ENCODE data around the gene GRAP. TPM values are rescaled to one million over a fixed set of nuclear protein-coding genes. Genes with fewer than 3 reads are reported as not detected.

The GRAP gene
- total and polyA plus RNA-seq, 10 of the 15 experiments (the other 5 are each of a cell fraction or from before 2014, with no cell fraction given): 0.58 to 78.3 (median 36.6) TPM

GRCh38 chr17:18978655-18979054 is 68.1 kb downstream of the GRAP start (continued):
- TF ChIP-seq ZBTB11 (CRISPR knock-in tag; IDR thresholded peaks at IDR 0.05) (no peak), ZNF687 (IDR thresholded peaks at IDR 0.05) (no peak), YBX1 (IDR thresholded peaks at IDR 0.05) (no peak)

GRCh38 chr17:18978050-18978449 is 68.7 kb downstream of the GRAP start:
- Histone ChIP-seq H3K4me2 (ENCODE audit: control insufficient read depth, insufficient read depth) (no peak overlapping the region), H2AFZ (ENCODE audit: control insufficient read depth, low read depth, low read length) (no peak overlapping the region), H3K79me2 (ENCODE audit: control insufficient read depth, insufficient read depth, low read length) (no peaks in the 10 kb centered on the region), H3K9ac (ENCODE audit: control insufficient read depth, insufficient read depth, low read length) (no peak overlapping the region), H3K4me1 (ENCODE audit: control insufficient read depth, insufficient read depth, low read length) (no peaks in the 10 kb centered on the region), H3K27me3 (replicated peaks in 1 of 2; ENCODE audit: control insufficient read depth in 2 of 2, insufficient read depth in 2 of 2, low read length in 1 of 2) (no peaks in the 10 kb centered on the region), H3K9me3 (replicated peaks; ENCODE audit: control insufficient read depth, insufficient read depth, low read length) (no peaks in the 10 kb centered on the region), H4K20me1 (ENCODE audit: control insufficient read depth, insufficient read depth) (no peaks in the 10 kb centered on the region), H3K36me3 (ENCODE audit: control insufficient read depth in 2 of 2, insufficient read depth in 2 of 2, low read length in 1 of 2) (peaks cover 0 to 16% of the 10 kb centered on the region in 2 experiments; a peak in 2 of 4 replicates), H3K27ac (ENCODE audit: control insufficient read depth, insufficient read depth) (no peak overlapping the region), H3K4me3 (no peak overlapping the region)
- intact Hi-C loops (cut with micrococcal nuclease; ENCODE audit: unreplicated experiment): no loop called here
- no TSS peak for BruUV-seq (replicated peaks)
- no peak for ATAC-seq
- DNase-seq (ENCODE audit: low read depth, low spot score): no peak
- RAD21 ChIA-PET (ENCODE audit: unreplicated experiment): no interaction called here
- in situ Hi-C loops (cut with MboI): no loop called here
- SMC1A ChIA-PET (ENCODE audit: uncharacterized antibody, unreplicated experiment): no interaction called here
- CTCF ChIA-PET: interaction anchor here (0.8 kb wide), 1 partner anchor 17 kb away, joined by 3 read pairs; no protein-coding TSS in a partner anchor
- 88% methylated on average over 12 of the region's 13 CpGs for WGBS (ENCODE audit: insufficient coverage, insufficient replicate concordance, low lambda C conversion rate, missing lambda C conversion rate)
- FAIRE-seq: no peak
- POLR2A ChIA-PET: no interaction called here
- TF ChIP-seq GABPA (IDR thresholded peaks at IDR 0.05; ENCODE audit: low read depth) (no peak), FOS (IDR thresholded peaks at IDR 0.05; ENCODE audit: borderline replicate concordance, extremely low read depth, insufficient read length) (no peak), MEF2A (IDR thresholded peaks at IDR 0.05; ENCODE audit: insufficient read depth, low read depth, low read length) (no peak), RCOR1 (conservative IDR thresholded peaks at IDR 0.05; ENCODE audit: low read depth, low read length) (no peak), BMI1 (IDR thresholded peaks at IDR 0.05; ENCODE audit: borderline replicate concordance) (no peak), BRCA1 (IDR thresholded peaks at IDR 0.05; ENCODE audit: low read depth, low read length) (no peak), MAX (IDR thresholded peaks at IDR 0.05; ENCODE audit: low read depth, low read length) (no peak), NFYB (IDR thresholded peaks at IDR 0.05; ENCODE audit: insufficient read depth, low read depth, low read length) (no peak), LARP7 (IDR thresholded peaks at IDR 0.05) (no peak), RELB (IDR thresholded peaks at IDR 0.05; ENCODE audit: low read depth) (no peak), SPI1 (IDR thresholded peaks at IDR 0.05; ENCODE audit: borderline replicate concordance, insufficient read depth, low read depth, low read length) (no peak), STAT1 (conservative IDR thresholded peaks at IDR 0.05) (no peak)
